ENCODE results near the gene ACBD3.

ACBD3 gene

DNA sequence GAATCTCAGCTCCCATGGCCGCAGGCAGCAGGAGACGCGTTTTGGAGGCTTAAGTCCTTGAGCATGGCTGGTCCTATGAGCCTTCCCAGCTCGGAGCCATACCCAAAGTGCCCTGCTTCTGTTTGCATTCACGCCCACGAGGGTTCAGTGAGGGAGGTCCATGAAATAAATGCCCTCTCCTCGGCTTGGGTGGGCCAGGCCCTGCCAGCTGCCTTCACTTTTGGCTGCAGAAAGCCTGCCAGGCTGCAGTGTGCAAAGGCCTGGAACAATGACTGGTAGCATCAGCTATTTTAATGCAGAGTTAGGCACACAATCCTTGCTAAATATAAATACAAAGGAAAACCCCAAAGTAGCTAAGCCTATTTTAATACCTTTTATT lies 74.7 kb downstream of the ACBD3 start:
- no peak for DNase-seq (ENCODE audit: low read depth, low spot score)

DNA sequence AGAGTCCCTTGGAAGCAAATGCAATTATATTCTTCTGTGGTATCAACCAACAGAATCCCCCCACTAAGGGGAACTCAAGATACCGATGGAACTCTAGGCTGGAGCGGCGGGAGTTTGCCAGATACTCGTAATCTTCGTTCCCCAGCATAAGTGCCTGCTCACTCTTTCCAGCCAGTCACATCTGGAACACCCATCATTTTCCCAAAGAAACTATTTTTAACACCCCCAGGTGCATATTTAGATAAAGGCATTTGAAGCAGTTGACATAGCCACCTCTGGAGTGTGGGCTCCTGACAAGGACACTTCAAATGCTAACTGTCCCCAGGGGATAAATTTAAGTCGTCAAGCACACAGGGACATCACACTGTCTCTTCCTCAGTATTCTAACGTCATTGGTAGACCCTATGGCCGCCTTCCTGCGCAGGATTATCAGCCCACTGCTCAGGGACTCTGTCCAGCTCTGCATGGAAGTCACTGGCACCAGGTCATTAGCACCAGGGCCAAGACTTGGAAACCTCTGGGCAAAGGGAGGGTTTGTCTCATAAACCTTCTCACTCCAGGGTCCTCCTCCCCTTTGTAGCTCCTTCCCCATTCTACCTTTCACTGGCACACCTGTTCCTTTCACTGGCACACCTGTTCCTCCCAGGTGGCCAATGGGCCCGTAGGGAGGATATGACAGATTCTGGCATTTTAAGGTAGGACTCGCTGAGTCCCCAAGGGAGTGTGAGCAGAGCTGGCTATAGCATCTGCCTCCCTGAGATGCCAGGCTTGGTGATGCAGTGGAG lies 75.3 kb downstream of the ACBD3 start:
- DNase-seq (ENCODE audit: low read depth, low spot score) = no peak

DNA sequence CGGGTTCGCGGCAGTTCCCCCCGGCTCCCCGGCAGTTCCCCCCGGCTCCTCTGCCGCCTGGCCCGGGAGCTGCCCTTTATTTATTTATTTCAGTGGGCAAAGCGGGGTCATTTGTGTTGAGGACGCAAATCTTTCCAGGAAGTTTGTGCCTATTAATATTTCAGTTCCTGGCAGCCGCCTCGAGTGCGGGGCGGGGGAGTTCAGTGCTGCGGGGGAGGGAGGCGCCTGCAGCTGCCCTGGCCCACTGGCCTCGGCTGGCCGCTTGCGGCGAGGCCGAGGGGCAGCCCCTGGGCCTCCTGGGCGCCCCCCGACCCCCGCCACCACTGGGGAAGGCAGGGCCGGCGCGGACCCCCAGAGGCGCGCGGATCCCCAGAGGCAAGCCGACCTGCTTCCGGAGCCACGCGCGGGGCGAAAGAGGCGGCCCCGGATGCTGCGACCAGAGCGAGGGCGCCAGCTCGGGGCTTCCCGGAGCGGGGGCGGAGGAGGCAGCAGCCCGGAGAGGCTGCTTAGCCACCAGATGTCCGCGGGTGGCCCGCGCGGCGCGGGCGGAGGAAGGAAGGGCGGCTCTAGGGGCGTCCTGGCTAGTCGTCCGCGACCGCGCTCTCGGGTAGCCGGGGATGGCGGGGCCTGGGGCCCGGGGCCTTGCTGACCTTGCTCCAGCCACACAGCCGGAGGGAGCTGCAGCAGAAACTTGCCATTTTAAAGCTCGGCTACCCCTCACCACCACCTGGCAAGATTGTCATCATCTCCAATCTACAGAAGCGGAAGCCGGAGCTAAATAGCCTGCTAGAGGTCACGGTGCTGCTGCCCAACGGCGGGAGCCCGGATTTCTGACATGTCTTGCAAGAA lies 76.1 kb downstream of the ACBD3 start:
- DNase-seq (ENCODE audit: low read depth, low spot score) = peak; percentile 52

DNA sequence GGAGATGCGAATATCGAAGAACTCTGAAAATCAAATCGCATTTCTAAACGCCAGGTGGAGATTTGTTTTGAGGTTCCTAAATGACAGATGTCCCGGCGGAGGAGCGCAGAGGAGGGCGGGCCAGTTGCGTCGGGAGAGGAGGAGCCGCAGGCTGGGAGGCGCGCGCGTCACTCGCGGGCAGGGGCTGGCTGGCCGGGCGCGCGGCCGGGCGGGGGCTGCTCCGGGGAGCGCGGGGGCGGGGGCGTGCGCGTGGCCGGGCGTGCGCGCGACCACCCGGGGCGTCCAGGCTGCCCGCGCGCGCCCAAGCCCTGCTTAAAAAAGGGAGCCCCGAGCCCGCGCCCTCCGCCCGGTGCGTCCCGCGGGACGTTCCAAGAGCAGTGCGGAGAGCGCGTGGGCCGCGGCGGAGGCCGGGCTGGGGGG lies 76.7 kb downstream of the ACBD3 start:
- DNase-seq (ENCODE audit: low read depth, low spot score) = peak; percentile 82

DNA sequence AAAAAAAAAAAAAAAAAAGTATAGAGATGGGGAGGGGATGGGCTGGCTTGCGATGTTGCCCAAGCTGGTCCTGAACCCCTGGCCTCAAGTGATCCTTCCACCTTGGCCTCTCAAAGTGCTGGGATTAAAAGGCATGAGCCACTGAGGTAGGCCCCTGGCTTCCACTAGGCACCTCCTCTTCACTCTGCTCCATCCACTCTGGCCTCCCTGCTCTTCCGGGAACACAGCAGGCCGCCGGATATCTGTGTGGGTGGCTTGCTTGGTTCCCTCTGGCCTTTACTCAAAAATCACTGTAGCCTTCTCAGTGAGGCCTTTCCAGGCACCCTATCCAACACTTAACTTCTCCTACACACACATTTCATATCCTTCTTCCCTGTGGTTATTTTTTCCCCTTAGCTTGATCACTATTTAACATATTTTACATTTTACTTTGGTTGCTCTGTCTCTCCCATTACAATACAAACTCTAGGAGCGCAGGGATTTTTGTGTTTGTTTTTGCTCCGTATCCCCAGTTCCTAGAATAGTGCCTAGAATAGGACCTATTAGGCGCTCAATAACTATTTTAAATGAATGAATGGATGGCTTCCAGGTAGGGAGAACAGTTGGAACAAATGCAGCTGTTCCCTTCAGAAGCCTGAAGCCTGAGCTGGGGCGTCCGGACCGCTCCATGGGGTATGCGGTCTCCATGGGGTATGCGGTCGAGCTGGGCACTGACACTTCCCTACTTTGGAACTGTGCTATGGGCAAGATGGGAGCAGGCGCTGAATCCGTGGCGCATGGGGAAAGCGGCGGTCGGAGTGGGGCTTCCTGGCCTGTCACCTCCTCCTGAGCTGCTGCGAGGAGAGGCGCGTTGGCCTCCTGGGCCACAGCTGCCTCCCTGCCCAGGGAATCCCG lies 77.4 kb downstream of the ACBD3 start:
- DNase-seq (ENCODE audit: low read depth, low spot score) = no peak

DNA sequence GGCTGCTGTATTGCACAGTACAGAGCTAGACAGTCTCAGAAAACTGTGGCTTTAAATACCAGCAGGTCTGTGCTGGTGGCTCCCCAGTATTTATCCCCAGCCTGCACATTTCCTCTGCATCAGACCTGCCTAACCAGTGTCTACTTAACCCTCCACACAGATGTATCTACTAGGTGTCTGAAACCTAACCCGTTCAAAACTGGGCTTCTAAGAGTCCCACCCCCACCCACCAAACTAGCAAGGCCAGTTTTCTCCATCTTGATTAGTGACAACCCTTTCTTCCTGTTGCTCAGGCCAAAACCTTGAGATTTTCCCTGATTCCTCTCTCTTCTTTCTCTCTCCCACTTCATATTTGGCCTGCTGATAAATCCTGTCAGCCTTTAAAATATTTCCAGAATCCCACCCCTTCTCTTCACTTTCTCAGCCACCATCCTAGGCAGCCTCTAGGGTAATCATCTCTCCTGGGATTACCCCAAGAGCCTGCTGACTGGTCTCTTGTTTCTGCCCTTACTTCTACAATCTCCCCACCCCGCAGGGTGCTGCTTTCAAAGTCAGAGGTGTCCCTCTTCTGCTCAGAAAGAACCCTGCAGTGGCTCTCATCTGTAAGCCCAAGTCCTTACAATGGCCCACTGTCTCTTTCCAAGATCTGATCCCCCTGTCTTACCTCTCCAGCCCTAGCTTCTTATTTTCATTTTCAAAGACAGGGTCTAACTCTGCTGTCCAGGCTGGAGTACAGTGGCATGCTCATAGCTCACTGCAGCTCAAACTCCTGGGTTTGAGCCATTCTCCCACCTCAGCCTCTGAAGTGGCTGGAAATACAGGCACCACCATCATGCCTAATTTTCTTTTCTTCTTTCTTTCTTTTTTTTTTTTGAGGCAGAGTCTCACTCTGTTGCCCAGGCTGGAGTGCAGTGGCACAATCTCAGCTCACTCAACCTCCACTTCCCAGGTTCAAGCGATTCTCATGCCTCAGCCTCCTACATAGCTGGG lies 78.8 kb downstream of the ACBD3 start:
- peak; percentile 68 for DNase-seq (ENCODE audit: low read depth, low spot score)

DNA sequence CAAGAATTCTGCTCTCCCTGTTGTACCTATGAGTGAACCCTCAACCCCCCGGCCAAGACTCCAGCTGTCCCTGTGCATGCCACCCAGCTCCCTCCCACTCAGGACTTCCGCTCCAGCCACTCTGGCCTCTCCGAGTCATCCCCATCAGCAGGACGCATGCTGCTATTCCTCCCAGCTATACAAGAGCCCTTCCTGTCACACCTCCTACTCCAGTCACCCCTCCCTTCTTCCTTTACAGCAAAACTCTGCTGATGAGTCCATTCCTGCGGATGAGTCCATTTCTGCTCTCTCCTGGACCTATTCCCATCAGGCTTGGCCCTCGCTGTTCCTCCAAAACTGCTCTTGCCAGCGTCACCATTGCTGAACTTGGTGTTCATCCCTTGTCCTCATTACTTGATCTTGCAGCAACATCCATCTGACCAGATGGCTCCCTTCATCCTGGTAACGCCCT lies 81.8 kb downstream of the ACBD3 start:
- DNase-seq (ENCODE audit: low read depth, low spot score) = no peak

DNA sequence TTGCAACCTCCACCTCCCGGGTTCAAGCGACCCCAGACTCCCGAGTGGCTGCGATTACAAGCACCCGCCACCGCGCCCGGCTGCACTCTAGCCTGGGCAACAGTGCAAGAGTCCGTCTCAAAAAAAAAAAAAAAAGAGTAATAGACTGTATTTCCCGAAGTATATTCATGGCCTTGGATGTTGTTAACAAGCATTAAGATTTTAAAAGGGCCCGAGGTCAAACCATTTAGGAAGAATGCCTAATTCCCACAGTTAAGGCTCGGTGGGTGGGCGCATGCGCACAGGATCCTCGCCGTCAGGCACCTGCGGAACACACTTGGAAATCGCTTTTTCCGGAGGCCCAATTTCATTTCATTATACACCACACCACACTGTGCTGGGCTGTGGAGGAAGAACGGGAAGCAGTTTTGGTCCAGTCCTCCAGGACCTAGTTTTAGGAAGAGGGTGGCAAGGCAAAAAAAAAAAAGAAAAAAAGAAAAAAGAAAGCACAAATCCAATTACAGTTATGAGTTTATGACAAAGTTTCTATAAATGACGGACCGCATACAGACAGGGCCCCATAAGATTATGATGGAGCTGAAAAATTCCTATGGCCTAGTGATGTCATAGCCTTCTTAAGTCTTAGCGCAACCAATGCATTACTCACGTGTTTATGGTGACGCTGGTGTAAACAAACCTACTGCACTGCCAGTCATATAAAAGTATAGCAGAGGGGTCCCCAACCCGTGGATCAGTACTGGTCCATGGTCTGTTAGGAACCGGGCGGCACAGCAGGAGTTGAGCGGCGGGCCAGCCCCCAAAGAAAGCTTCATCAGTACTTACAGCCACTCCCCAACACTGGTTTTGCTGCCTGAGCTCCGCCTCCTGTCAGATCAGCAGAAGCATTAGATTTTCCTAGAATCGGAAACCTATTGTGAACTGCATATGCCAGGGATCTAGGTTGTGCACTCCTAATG lies 85.8 kb downstream of the ACBD3 start:
- peak; percentile 54 for DNase-seq (ENCODE audit: low read depth, low spot score)

DNA sequence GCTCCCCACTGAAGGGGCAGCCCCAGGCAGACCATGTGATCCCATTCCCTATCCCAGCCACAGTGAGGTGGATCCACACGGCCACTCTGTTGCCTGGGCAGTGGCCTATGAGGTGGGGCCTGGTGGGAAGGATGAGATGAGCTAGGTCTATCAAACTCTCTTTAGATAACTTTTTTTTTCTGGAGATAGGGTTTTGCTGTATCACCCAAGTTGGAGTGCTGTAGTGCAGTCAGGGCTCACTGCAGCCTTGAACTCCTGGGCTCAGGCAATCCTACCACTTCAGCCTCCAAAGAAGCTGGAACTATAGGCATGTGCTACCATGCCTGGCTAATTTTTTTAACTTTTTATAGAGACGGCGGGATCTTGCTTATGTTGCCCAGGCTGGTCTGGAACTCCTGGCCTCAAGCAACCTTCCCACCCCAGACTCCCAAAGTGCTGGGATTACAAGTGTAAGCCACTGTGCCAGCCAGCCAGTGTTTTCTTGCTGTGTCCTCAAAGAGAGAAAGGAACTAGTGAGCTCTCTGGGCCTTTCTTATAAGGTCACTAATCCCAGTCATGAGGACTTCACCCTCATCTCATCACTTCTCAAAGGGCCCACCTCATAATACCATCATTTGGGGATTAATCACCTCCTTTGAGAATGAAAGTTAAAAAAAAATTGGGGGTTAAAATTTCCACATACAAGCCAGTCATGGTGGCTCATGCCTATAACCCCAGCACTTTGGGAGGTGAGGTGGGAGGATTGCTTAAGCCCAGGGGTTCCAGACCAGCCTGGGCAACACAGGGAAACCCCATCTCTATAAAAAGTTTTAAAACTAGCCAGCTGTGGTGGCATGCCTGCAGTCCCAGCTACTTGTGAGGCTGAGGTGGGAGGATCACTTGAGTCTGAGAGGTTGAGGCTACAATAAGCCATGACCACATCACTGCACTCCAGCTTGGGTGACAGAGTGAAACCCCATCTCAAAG lies 87.4 kb downstream of the ACBD3 start:
- DNase-seq (ENCODE audit: low read depth, low spot score) = no peak

DNA sequence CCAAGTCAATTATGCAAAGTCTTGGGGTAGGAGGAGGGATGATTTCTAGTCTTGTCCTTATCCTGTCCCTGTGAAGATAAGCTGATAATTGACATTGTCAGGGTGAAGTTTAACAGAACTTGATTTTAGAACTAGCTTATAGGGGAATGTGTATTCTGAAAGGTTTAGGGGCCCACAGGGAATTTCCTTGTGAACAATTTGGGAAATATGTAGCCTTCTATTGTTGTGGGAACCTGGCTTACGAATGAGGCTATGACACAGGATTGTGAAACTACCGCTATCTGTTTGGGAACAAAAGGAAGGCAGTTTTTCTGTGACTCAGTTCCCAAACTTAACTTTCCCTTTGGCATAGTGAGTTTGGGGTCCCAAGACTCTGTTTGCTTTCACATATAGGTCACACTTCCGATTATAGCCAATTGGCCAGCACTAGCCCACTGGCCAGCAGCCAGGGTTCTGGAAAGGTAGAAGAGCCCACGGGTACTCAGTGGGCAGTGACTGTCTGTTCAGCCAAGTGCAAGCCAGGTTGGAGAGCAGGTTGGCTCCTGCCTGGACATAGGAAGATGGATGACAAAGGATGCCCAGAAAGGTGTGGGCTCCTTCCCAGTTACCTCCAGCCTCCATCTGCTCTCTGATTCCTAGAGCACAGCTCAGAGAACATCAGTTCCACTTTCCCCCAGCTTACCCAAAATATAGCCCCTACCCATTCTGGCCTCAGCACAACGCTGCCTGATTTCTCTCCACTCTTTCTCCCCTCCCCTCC lies 88.5 kb downstream of the ACBD3 start:
- no peak for DNase-seq (ENCODE audit: low read depth, low spot score)

DNA sequence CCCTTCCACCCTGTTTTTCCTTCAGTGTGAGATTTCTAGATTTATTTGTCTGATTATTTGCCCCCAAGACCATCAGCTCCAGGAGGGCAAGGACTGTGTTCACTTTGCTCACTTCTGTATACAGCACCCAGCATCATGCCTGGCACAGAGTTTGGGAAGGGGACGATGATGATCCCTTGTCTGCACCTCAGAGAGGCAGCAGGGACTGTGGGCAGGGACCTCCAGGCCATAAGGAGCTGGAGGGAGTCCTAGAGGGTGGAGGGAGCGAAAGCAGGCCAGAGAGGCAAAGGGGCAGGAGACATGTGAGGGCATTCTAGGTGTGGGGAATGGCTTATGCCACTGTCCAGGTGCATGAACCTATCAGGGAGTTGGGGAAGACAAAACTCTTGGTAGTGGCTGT lies 91.3 kb downstream of the ACBD3 start:
- DNase-seq (ENCODE audit: low read depth, low spot score) = no peak
